Neuronal stem cell (in vitro differentiated cells): ENCODE results near the gene ZSWIM9.

ENCODE experiments used
- DNase-seq: peaks from one replicate; pipeline ENCODE4 v3.0.0-alpha.2; 2013; ENCODE audit warnings: low spot score
- H2AFZ ChIP-seq: one replicate; pipeline ENCODE4 v1.6.1; 2013; ENCODE audit warnings: mild to moderate bottlenecking, low read length, inconsistent platforms
- H2AK5ac ChIP-seq: 2 replicates; pipeline ENCODE4 v1.6.1; 2013; ENCODE audit warnings: low read depth, mild to moderate bottlenecking, inconsistent platforms, low read length, moderate library complexity, mixed read lengths
- H2BK120ac ChIP-seq: 2 replicates; pipeline ENCODE4 v1.6.1; 2013; ENCODE audit warnings: low read depth, mild to moderate bottlenecking, inconsistent platforms, low read length, moderate library complexity, mixed read lengths
- H2BK12ac ChIP-seq: one replicate; pipeline ENCODE4 v1.6.1; 2013; ENCODE audit warnings: low read length, inconsistent platforms
- H2BK15ac ChIP-seq: 2 replicates; pipeline ENCODE4 v1.6.1; 2013; ENCODE audit warnings: mild to moderate bottlenecking, low read length, inconsistent platforms, mixed read lengths
- H2BK5ac ChIP-seq: one replicate; pipeline ENCODE4 v1.6.1; 2013; ENCODE audit warnings: inconsistent platforms, mild to moderate bottlenecking, low read length, moderate library complexity
- H3K14ac ChIP-seq: one replicate; pipeline ENCODE4 v1.6.1; 2013; ENCODE audit warnings: low read length, inconsistent platforms
- H3K18ac ChIP-seq: 2 replicates; pipeline ENCODE4 v1.6.1; 2013; ENCODE audit warnings: low read length, inconsistent platforms
- H3K23ac ChIP-seq: 2 replicates; pipeline ENCODE4 v1.6.1; 2013; ENCODE audit warnings: low read depth, mild to moderate bottlenecking, mixed read lengths, low read length, inconsistent platforms; ENCODE audit not compliant: poor library complexity
- H3K27ac ChIP-seq: replicated peaks from 3 replicates; pipeline ENCODE4 v1.5.1; 2013; ENCODE audit warnings: low read length, inconsistent platforms
- H3K27me3 ChIP-seq, 3 experiments: 2 replicates each; pipeline ENCODE4 v1.6.1; 2013; ENCODE audit warnings: low read length in 3 of 3, mild to moderate bottlenecking in 2 of 3, inconsistent platforms in 1 of 3, low read depth in 1 of 3, mixed read lengths in 1 of 3, moderate library complexity in 1 of 3; ENCODE audit not compliant: control insufficient read depth in 3 of 3, insufficient read depth in 3 of 3
- H3K36me3 ChIP-seq, 2 donors: replicated peaks in 1 of 2; 2 replicates each; pipeline ENCODE4 v1.6.1; 2013; ENCODE audit warnings: low read length in 2 of 2; ENCODE audit not compliant: control insufficient read depth in 2 of 2, insufficient read depth in 2 of 2
- H3K4ac ChIP-seq: 2 replicates; pipeline ENCODE4 v1.6.1; 2013; ENCODE audit warnings: inconsistent platforms, mild to moderate bottlenecking, low read length, moderate library complexity
- H3K4me1 ChIP-seq, 2 donors: 1 replicate in 1 of 2; 2 replicates in 1 of 2; pipeline ENCODE4 v1.6.1; 2013; ENCODE audit warnings: low read length in 2 of 2, low read depth in 1 of 2; ENCODE audit not compliant: control insufficient read depth in 2 of 2, insufficient read depth in 1 of 2
- H3K4me2 ChIP-seq: one replicate; pipeline ENCODE4 v1.6.1; 2013; ENCODE audit warnings: mild to moderate bottlenecking, low read length, inconsistent platforms; ENCODE audit not compliant: insufficient read depth, poor library complexity, severe bottlenecking
- H3K4me3 ChIP-seq, 2 donors: 2 replicates each; pipeline ENCODE4 v1.5.1; 2013; ENCODE audit warnings: low read length in 2 of 2, mild to moderate bottlenecking in 2 of 2, inconsistent platforms in 1 of 2, moderate library complexity in 1 of 2
- H3K79me1 ChIP-seq: one replicate; pipeline ENCODE4 v1.6.1; 2013; ENCODE audit warnings: low read depth, mild to moderate bottlenecking, inconsistent platforms, low read length, moderate library complexity
- H3K9ac ChIP-seq: one replicate; pipeline ENCODE4 v1.6.1; 2013; ENCODE audit warnings: mild to moderate bottlenecking, low read depth, low read length, inconsistent platforms; ENCODE audit not compliant: poor library complexity
- H3K9me3 ChIP-seq, 2 donors: replicated peaks in 1 of 2; 2 replicates each; pipeline versions ENCODE3 to v1.6.1; 2013; ENCODE audit warnings: low read length in 2 of 2, mild to moderate bottlenecking in 2 of 2, inconsistent platforms in 1 of 2, low read depth in 1 of 2, mixed read lengths in 1 of 2, moderate library complexity in 1 of 2; ENCODE audit not compliant: control insufficient read depth in 2 of 2, insufficient read depth in 1 of 2
- H4K8ac ChIP-seq: one replicate; pipeline ENCODE4 v1.6.1; 2013; ENCODE audit warnings: low read depth, mild to moderate bottlenecking, inconsistent platforms, low read length, moderate library complexity
- H4K91ac ChIP-seq: one replicate; pipeline ENCODE4 v1.6.1; 2013; ENCODE audit warnings: low read length, low read depth, mild to moderate bottlenecking, inconsistent platforms; ENCODE audit not compliant: poor library complexity
- WGBS, 2 donors: extraction: QIAGEN DNeasy Blood & Tissue Kit; methylation state at CpG; one replicate each; pipeline ENCODE4 v1.1.7; 2013; ENCODE audit warnings: missing lambda C conversion rate in 2 of 2, mixed read lengths in 1 of 2; ENCODE audit not compliant: insufficient read length in 2 of 2, insufficient replicate concordance in 1 of 2; ENCODE audit errors: extremely low coverage in 2 of 2; 5-methylcytosine and 5-hydroxymethylcytosine counted together

ZSWIM9 gene

GRCh38 chr19:48123907-48124651, 46.4 kb upstream of the ZSWIM9 start:
- Histone ChIP-seq H2BK15ac (no peak overlapping the region), H2AFZ (no peak overlapping the region), H3K4me3 (no peak overlapping the region), H3K4me1 (peaks cover 3 to 7% of the 10 kb centered on the region in 2 donors), H3K9ac (no peak overlapping the region), H3K18ac (no peak overlapping the region), H4K8ac (no peak overlapping the region), H2BK120ac (no peak overlapping the region), H2BK5ac (no peak overlapping the region), H4K91ac (no peak overlapping the region), H3K4me2 (no peak overlapping the region), H2AK5ac (no peak overlapping the region), H3K27me3 (no peaks in the 10 kb centered on the region), H3K14ac (no peak overlapping the region), H3K36me3 (peaks cover 39 to 97% of the 10 kb centered on the region in 2 donors), H3K4ac (no peak overlapping the region), H3K79me1 (no peaks in the 10 kb centered on the region), H3K9me3 (peaks cover 0 to 4% of the 10 kb centered on the region in 2 donors), H3K23ac (no peak overlapping the region), H3K27ac (no peak overlapping the region), H2BK12ac (no peak overlapping the region)
- no CpG with 5 or more reads among the region's 12 CpGs for WGBS, 2 donors
- DNase-seq, result peak; percentile 54

GRCh38 chr19:48127561-48127960, 42.9 kb upstream of the ZSWIM9 start:
- no peak overlapping the region for H2AK5ac ChIP-seq
- H3K4me3 ChIP-seq, result no peak overlapping the region
- no peak overlapping the region for H2AFZ ChIP-seq
- H4K91ac ChIP-seq, result no peak overlapping the region
- peak overlapping the region; percentile 15 for H3K9ac ChIP-seq
- H2BK5ac ChIP-seq, result no peak overlapping the region
- no CpG with 5 or more reads among the region's 6 CpGs for WGBS, 2 donors
- no peak overlapping the region for H3K27ac ChIP-seq
- no peak for DNase-seq
- no peak overlapping the region for H2BK15ac ChIP-seq
- H3K14ac ChIP-seq, result no peak overlapping the region
- peaks cover 0 to 2% of the 10 kb centered on the region in 2 donors for H3K9me3 ChIP-seq
- H2BK12ac ChIP-seq, result no peak overlapping the region
- H3K27me3 ChIP-seq, result no peaks in the 10 kb centered on the region
- H2BK120ac ChIP-seq, result no peak overlapping the region
- H3K18ac ChIP-seq, result no peak overlapping the region
- no peaks in the 10 kb centered on the region for H3K79me1 ChIP-seq
- H3K23ac ChIP-seq, result no peak overlapping the region
- no peak overlapping the region for H4K8ac ChIP-seq
- H3K4ac ChIP-seq, result no peak overlapping the region
- H3K4me2 ChIP-seq, result no peak overlapping the region
- H3K4me1 ChIP-seq, result peaks cover 3 to 7% of the 10 kb centered on the region in 2 donors
- H3K36me3 ChIP-seq, result peaks cover 40 to 98% of the 10 kb centered on the region in 2 donors

- H3K23ac ChIP-seq, result no peak overlapping the region
- no peak overlapping the region for H2BK12ac ChIP-seq
- no peaks in the 10 kb centered on the region for H3K79me1 ChIP-seq
- H3K36me3 ChIP-seq, result peaks cover 45 to 96% of the 10 kb centered on the region in 2 donors
- H3K27me3 ChIP-seq, result no peaks in the 10 kb centered on the region
- H2BK120ac ChIP-seq, result no peak overlapping the region
- H3K18ac ChIP-seq, result no peak overlapping the region
- no peak overlapping the region for H3K4me2 ChIP-seq
- no peak overlapping the region for H2BK15ac ChIP-seq
- H3K14ac ChIP-seq, result no peak overlapping the region
- H2AK5ac ChIP-seq, result no peak overlapping the region
- no peak overlapping the region for H3K27ac ChIP-seq
- H3K9me3 ChIP-seq, result no peaks in the 10 kb centered on the region
- no peak overlapping the region for H4K8ac ChIP-seq
- DNase-seq, result no peak
- no CpG with 5 or more reads among the region's 6 CpGs for WGBS, 2 donors
- H3K4me1 ChIP-seq, result no peaks in the 10 kb centered on the region
- H3K9ac ChIP-seq, result no peak overlapping the region
- H2AFZ ChIP-seq, result no peak overlapping the region
- no peak overlapping the region for H2BK5ac ChIP-seq
- H3K4ac ChIP-seq, result no peak overlapping the region
- H3K4me3 ChIP-seq, result no peak overlapping the region
- H4K91ac ChIP-seq, result no peak overlapping the region
These were observed 37.4 kb upstream of the ZSWIM9 start for GRCh38 chr19:48133094-48133493.

GRCh38 chr19:48135411-48135810, 35.1 kb upstream of the ZSWIM9 start:
- Histone ChIP-seq H2BK120ac (no peak overlapping the region), H2BK5ac (no peak overlapping the region), H3K27ac (no peak overlapping the region), H2AFZ (no peak overlapping the region), H3K18ac (no peak overlapping the region), H4K91ac (no peak overlapping the region), H3K14ac (no peak overlapping the region), H3K4me3 (no peak overlapping the region), H3K4me1 (no peaks in the 10 kb centered on the region), H4K8ac (no peak overlapping the region), H3K36me3 (peaks cover 47 to 96% of the 10 kb centered on the region in 2 donors), H3K27me3 (no peaks in the 10 kb centered on the region), H3K4ac (no peak overlapping the region), H2BK15ac (no peak overlapping the region), H3K23ac (no peak overlapping the region), H3K9ac (no peak overlapping the region), H3K9me3 (no peaks in the 10 kb centered on the region), H3K4me2 (no peak overlapping the region), H2BK12ac (no peak overlapping the region), H3K79me1 (no peaks in the 10 kb centered on the region), H2AK5ac (no peak overlapping the region)
- no CpG with 5 or more reads among the region's 8 CpGs for WGBS, 2 donors
- no peak for DNase-seq
